Measurements from ENCODE around the gene CTSS. TPM values are rescaled to one million over a fixed set of nuclear protein-coding genes. Genes with fewer than 3 reads are reported as not detected.
"Not testable (repeated sequence)": the region's sequence is repeated elsewhere in the genome, so short reads cannot be mapped to it uniquely, and the experiment has no call there.

CTSS gene
- total RNA-seq, 1 experiment from 2014 or later: not detected

GRCh38 chr1:150718225-150718891 lies 47.2 kb downstream of the CTSS start:
- in situ Hi-C loops (cut with HindIII; ENCODE audit: low sequenced_read_pairs): no loop called here
- no peak for DNase-seq (ENCODE audit: low spot score)

GRCh38 chr1:150709031-150709430 lies 56.5 kb downstream of the CTSS start:
- in situ Hi-C loops (cut with HindIII; ENCODE audit: low sequenced_read_pairs); DNase-seq (ENCODE audit: low spot score): not testable (repeated sequence)

- in situ Hi-C loops (cut with HindIII; ENCODE audit: low sequenced_read_pairs): no loop called here
- no peak for DNase-seq (ENCODE audit: low spot score)
Measured at GRCh38 chr1:150708595-150708994, 57.0 kb downstream of the CTSS start.

GRCh38 chr1:150706091-150706490 lies 59.5 kb downstream of the CTSS start:
- in situ Hi-C loops (cut with HindIII; ENCODE audit: low sequenced_read_pairs): no loop called here
- no peak for DNase-seq (ENCODE audit: low spot score)

GRCh38 chr1:150703427-150703826 lies 62.2 kb downstream of the CTSS start:
- in situ Hi-C loops (cut with HindIII; ENCODE audit: low sequenced_read_pairs): no loop called here
- DNase-seq (ENCODE audit: low spot score): no peak

- in situ Hi-C loops (cut with HindIII; ENCODE audit: low sequenced_read_pairs): no loop called here
Measured at GRCh38 chr1:150696995-150697927, 68.3 kb downstream of the CTSS start, which contains the start of gene GOLPH3L. Gene GOLPH3L, minus strand, starts transcription at chr1:150697154. Its CDS starts 2,316 bp downstream, at chr1:150694838.

GRCh38 chr1:150696590-150696989 lies 69.0 kb downstream of the CTSS start:
- in situ Hi-C loops (cut with HindIII; ENCODE audit: low sequenced_read_pairs): no loop called here

More at GRCh38 chr1:150696995-150697927, 68.3 kb downstream of the CTSS start, which contains the start of gene GOLPH3L:
- peak; percentile 100 for DNase-seq (ENCODE audit: low spot score)

GRCh38 chr1:150696162-150696561 lies 69.4 kb downstream of the CTSS start:
- no peak for DNase-seq (ENCODE audit: low spot score)
- in situ Hi-C loops (cut with HindIII; ENCODE audit: low sequenced_read_pairs): no loop called here

More at GRCh38 chr1:150696590-150696989, 69.0 kb downstream of the CTSS start:
- DNase-seq (ENCODE audit: low spot score): no peak

- in situ Hi-C loops (cut with HindIII; ENCODE audit: low sequenced_read_pairs): no loop called here
- DNase-seq (ENCODE audit: low spot score): no peak
Measured at GRCh38 chr1:150695561-150695960, 70.0 kb downstream of the CTSS start.

GRCh38 chr1:150692720-150693119 lies 72.9 kb downstream of the CTSS start:
- in situ Hi-C loops (cut with HindIII; ENCODE audit: low sequenced_read_pairs): no loop called here
- no peak for DNase-seq (ENCODE audit: low spot score)

- in situ Hi-C loops (cut with HindIII; ENCODE audit: low sequenced_read_pairs): no loop called here
- DNase-seq (ENCODE audit: low spot score): no peak
Measured at GRCh38 chr1:150688763-150689162, 76.8 kb downstream of the CTSS start.

GRCh38 chr1:150686275-150686674 lies 79.3 kb downstream of the CTSS start:
- no peak for DNase-seq (ENCODE audit: low spot score)

GRCh38 chr1:150683914-150684313 lies 81.7 kb downstream of the CTSS start:
- DNase-seq (ENCODE audit: low spot score): no peak
- in situ Hi-C loops (cut with HindIII; ENCODE audit: low sequenced_read_pairs): no loop called here

More at GRCh38 chr1:150686275-150686674, 79.3 kb downstream of the CTSS start:
- in situ Hi-C loops (cut with HindIII; ENCODE audit: low sequenced_read_pairs): no loop called here

Other genes starting within 250 kb of the CTSS start
- 20.0 and 22.9 TPM in 2 replicates for gene ADAMTSL4, start 216.4 kb downstream of the CTSS start, total RNA-seq (2014; rRNA removed; shearing (Covaris generic))
- 112 and 129 TPM in 2 replicates for gene MCL1, start 186.2 kb downstream of the CTSS start, total RNA-seq (2014; rRNA removed; shearing (Covaris generic))
- gene ENSA, start 136.2 kb downstream of the CTSS start, total RNA-seq (2014; rRNA removed; shearing (Covaris generic)): 219 and 372 TPM in 2 replicates
- 4.4 and 11.1 TPM in 2 replicates for gene GOLPH3L, start 68.6 kb downstream of the CTSS start, total RNA-seq (2014; rRNA removed; shearing (Covaris generic))
- not detected in 2 replicates for gene HORMAD1, start 44.9 kb downstream of the CTSS start, total RNA-seq (2014; rRNA removed; shearing (Covaris generic))
- gene CTSK, start 42.5 kb upstream of the CTSS start, total RNA-seq (2014; rRNA removed; shearing (Covaris generic)): 0.55 and 8.6 TPM in 2 replicates
- gene ARNT, start 110.8 kb upstream of the CTSS start, total RNA-seq (2014; rRNA removed; shearing (Covaris generic)): 16.7 and 24.9 TPM in 2 replicates
- gene CTXND2, start 121.4 kb upstream of the CTSS start, total RNA-seq (2014; rRNA removed; shearing (Covaris generic)): not detected in 2 replicates
- 28.2 and 33.5 TPM in 2 replicates for gene SETDB1, start 160.6 kb upstream of the CTSS start, total RNA-seq (2014; rRNA removed; shearing (Covaris generic))
- gene CERS2, start 209.1 kb upstream of the CTSS start, total RNA-seq (2014; rRNA removed; shearing (Covaris generic)): 38.3 and 68.8 TPM in 2 replicates
- gene ANXA9, start 216.5 kb upstream of the CTSS start, total RNA-seq (2014; rRNA removed; shearing (Covaris generic)): 2.7 and 3.6 TPM in 2 replicates
- 8.1 and 12.7 TPM in 2 replicates for gene MINDY1, start 241.1 kb upstream of the CTSS start, total RNA-seq (2014; rRNA removed; shearing (Covaris generic))
- 9.4 and 12.0 TPM in 2 replicates for gene PRUNE1, start 242.7 kb upstream of the CTSS start, total RNA-seq (2014; rRNA removed; shearing (Covaris generic))

Measured in G401 (cell line).